ENCODE results near the gene SLCO4C1. TPM values are rescaled to one million over a fixed set of nuclear protein-coding genes. Genes with fewer than 3 reads are reported as not detected.

The SLCO4C1 gene
- polyA plus RNA-seq, 1 of the 3 experiments (the other 2 are of a cell fraction), result not detected

DNA sequence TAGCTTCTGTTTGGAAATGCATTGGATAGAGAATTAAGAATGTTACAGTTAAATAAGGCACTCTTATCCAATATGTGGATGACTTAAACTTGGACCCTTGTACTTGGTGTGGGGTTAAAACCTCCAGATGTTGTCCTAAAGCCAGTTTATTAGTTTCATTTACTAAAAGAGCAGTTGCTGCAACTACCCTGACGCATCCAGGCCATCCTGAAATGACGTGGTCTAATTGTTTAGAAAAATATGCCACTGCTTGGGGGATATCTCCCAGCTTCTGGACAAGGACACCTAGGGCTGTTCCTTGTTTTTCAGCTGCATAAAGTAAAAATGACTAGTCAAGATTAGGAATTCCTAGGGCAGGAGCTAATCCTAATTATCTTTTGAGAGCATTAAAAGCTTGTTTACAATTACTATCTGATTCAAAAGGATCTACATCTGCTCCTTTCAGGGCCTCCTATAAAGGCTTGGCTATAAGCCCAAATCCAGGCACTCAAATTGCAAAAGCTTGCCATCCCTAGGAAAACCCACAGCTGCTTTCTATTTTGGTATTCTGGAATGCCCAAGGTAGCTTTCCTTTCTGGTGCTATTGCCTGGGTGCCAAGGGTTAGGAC lies 45.7 kb upstream of the SLCO4C1 start (continued):
- TF ChIP-seq TAF1 (IDR thresholded peaks at IDR 0.05; ENCODE audit: borderline replicate concordance, low read depth, low read length) (no peak), ELF1 (IDR thresholded peaks at IDR 0.05) (no peak), MXI1 (IDR thresholded peaks at IDR 0.05; ENCODE audit: low read depth, low read length) (no peak), TCF12 (IDR thresholded peaks at IDR 0.05) (0 out of 2 replicates have a peak, but pooled peaks have one; percentile 16), RCOR1 (IDR thresholded peaks at IDR 0.05; ENCODE audit: low read length) (peak; percentile 87), FOXM1 (IDR thresholded peaks at IDR 0.05; ENCODE audit: low read depth) (no peak), EP300 (IDR thresholded peaks at IDR 0.05; ENCODE audit: borderline replicate concordance in 1 of 2, low read depth in 1 of 2, low read length in 1 of 2) (peak in 1 of 2 experiments; percentile 72; a peak in 2 of 4 replicates), RFX5 (IDR thresholded peaks at IDR 0.05; ENCODE audit: low read length) (no peak), GATA2 (CRISPR knock-in tag; IDR thresholded peaks at IDR 0.05) (peak; percentile 73), CHD2 (IDR thresholded peaks at IDR 0.05; ENCODE audit: low read length, partially characterized antibody) (peak; percentile 58)
- TF ChIP-seq, protein P1, sequence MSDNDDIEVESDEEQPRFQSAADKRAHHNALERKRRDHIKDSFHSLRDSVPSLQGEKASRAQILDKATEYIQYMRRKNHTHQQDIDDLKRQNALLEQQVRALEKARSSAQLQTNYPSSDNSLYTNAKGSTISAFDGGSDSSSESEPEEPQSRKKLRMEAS (IDR thresholded peaks at IDR 0.05; ENCODE audit: low read depth), result no peak
- TF ChIP-seq, protein P2, sequence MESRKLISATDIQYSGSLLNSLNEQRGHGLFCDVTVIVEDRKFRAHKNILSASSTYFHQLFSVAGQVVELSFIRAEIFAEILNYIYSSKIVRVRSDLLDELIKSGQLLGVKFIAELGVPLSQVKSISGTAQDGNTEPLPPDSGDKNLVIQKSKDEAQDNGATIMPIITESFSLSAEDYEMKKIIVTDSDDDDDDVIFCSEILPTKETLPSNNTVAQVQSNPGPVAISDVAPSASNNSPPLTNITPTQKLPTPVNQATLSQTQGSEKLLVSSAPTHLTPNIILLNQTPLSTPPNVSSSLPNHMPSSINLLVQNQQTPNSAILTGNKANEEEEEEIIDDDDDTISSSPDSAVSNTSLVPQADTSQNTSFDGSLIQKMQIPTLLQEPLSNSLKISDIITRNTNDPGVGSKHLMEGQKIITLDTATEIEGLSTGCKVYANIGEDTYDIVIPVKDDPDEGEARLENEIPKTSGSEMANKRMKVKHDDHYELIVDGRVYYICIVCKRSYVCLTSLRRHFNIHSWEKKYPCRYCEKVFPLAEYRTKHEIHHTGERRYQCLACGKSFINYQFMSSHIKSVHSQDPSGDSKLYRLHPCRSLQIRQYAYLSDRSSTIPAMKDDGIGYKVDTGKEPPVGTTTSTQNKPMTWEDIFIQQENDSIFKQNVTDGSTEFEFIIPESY (IDR thresholded peaks at IDR 0.05; ENCODE audit: borderline replicate concordance, low read depth), result no peak

GRCh38 chr5:102324714-102325113 lies 28.6 kb upstream of the SLCO4C1 start:
- no peak overlapping the region for H3K4me3 ChIP-seq (ENCODE audit: low read depth in 2 of 2, low read length in 1 of 2)

More at GRCh38 chr5:102324714-102325113, 28.6 kb upstream of the SLCO4C1 start:
- Histone ChIP-seq H3K9ac (no peak overlapping the region), H3K4me1 (ENCODE audit: control insufficient read depth in 1 of 2, insufficient read depth in 2 of 2, low read depth in 1 of 2, low read length in 1 of 2) (peaks cover 0 to 3% of the 10 kb centered on the region in 2 experiments; a peak in 1 of 4 replicates), H3K9me2 (no peaks in the 10 kb centered on the region), H4K20me1 (ENCODE audit: insufficient read depth) (no peaks in the 10 kb centered on the region), H3K36me3 (replicated peaks in 1 of 2; ENCODE audit: control insufficient read depth in 1 of 2, insufficient read depth in 2 of 2, low read length in 1 of 2) (no peaks in the 10 kb centered on the region), H3K9me3 (no peaks in the 10 kb centered on the region), H3K79me2 (ENCODE audit: insufficient read depth) (no peaks in the 10 kb centered on the region), H3K27me3 (ENCODE audit: insufficient read depth) (no peaks in the 10 kb centered on the region), H3F3A (replicated peaks; ENCODE audit: insufficient read depth) (no peaks in the 10 kb centered on the region), H2AFZ (ENCODE audit: low read depth) (no peak overlapping the region), H3K4me2 (no peak overlapping the region), H3K27ac (ENCODE audit: low read depth in 2 of 2, low read length in 1 of 2) (peak overlapping the region in 1 of 2 experiments; percentile 76; a peak in 2 of 4 replicates)
- 2% methylated on average over 2 of the region's 2 CpGs for WGBS (ENCODE audit: low lambda C conversion rate)
- TF ChIP-seq, protein P2 (IDR thresholded peaks at IDR 0.05; ENCODE audit: borderline replicate concordance, low read depth), result no peak
- TF ChIP-seq SIN3A (IDR thresholded peaks at IDR 0.05; ENCODE audit: borderline replicate concordance, low read depth, low read length) (no peak), RFX5 (IDR thresholded peaks at IDR 0.05; ENCODE audit: low read length) (no peak), TEAD4 (IDR thresholded peaks at IDR 0.05; ENCODE audit: borderline replicate concordance, insufficient read depth) (no peak), EP300 (IDR thresholded peaks at IDR 0.05; ENCODE audit: borderline replicate concordance in 1 of 2, low read depth in 1 of 2, low read length in 1 of 2) (peak in 1 of 2 experiments; percentile 77; a peak in 2 of 4 replicates), JUND (IDR thresholded peaks at IDR 0.05) (no peak), PBX3 (IDR thresholded peaks at IDR 0.05) (no peak), YY1 (IDR thresholded peaks at IDR 0.05; ENCODE audit: low read depth) (no peak), RCOR1 (IDR thresholded peaks at IDR 0.05; ENCODE audit: low read length) (peak; percentile 54; the same call in 1 of the 2 replicates), FOXM1 (IDR thresholded peaks at IDR 0.05; ENCODE audit: low read depth) (no peak), NFIC (IDR thresholded peaks at IDR 0.05; ENCODE audit: borderline replicate concordance) (0 out of 2 replicates have a peak, but pooled peaks have one; percentile 11), FOSL2 (IDR thresholded peaks at IDR 0.05; ENCODE audit: borderline replicate concordance, low read depth) (no peak), CHD2 (IDR thresholded peaks at IDR 0.05; ENCODE audit: low read length, partially characterized antibody) (peak; percentile 12), ELF1 (IDR thresholded peaks at IDR 0.05) (no peak)
- TF ChIP-seq, protein P3, sequence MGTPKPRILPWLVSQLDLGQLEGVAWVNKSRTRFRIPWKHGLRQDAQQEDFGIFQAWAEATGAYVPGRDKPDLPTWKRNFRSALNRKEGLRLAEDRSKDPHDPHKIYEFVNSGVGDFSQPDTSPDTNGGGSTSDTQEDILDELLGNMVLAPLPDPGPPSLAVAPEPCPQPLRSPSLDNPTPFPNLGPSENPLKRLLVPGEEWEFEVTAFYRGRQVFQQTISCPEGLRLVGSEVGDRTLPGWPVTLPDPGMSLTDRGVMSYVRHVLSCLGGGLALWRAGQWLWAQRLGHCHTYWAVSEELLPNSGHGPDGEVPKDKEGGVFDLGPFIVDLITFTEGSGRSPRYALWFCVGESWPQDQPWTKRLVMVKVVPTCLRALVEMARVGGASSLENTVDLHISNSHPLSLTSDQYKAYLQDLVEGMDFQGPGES (IDR thresholded peaks at IDR 0.05; ENCODE audit: low read depth, low read length), result no peak
- CTCF ChIA-PET, result no interaction called here
- POLR2A ChIA-PET, result no interaction called here
- peak; percentile 60 for DNase-seq

Data from SK-N-SH (cell line).